ENCODE data around the gene RPH3AL. TPM values are rescaled to one million over a fixed set of nuclear protein-coding genes. Genes with fewer than 3 reads are reported as not detected.
"Not testable (repeated sequence)": the region's sequence is repeated elsewhere in the genome, so short reads cannot be mapped to it uniquely, and the experiment has no call there.

The RPH3AL gene
- total RNA-seq, 2 donors from 2014 or later, result 9.7 to 11.2 TPM

- DNase-seq (ENCODE audit: low spot score), result peak; percentile 24
- intact Hi-C loops (cut with DNase I), result no loop called here
These were observed 29.5 kb upstream of the RPH3AL start for GRCh38 chr17:381941-382643.

- no peak for DNase-seq (ENCODE audit: low spot score)
- intact Hi-C loops (cut with DNase I), result no loop called here
These were observed 28.9 kb upstream of the RPH3AL start for GRCh38 chr17:381516-381915.

- peak; percentile 53 for DNase-seq (ENCODE audit: low spot score)
These were observed 27.2 kb upstream of the RPH3AL start for GRCh38 chr17:379531-380465.

GRCh38 chr17:378068-378467 is 25.5 kb upstream of the RPH3AL start:
- intact Hi-C loops (cut with DNase I), result no loop called here
- DNase-seq (ENCODE audit: low spot score), result peak; percentile 11

More at GRCh38 chr17:379531-380465, 27.2 kb upstream of the RPH3AL start:
- intact Hi-C loops (cut with DNase I), result no loop called here

- intact Hi-C loops (cut with DNase I), result no loop called here
- DNase-seq (ENCODE audit: low spot score), result peak; percentile 81
These were observed 24.6 kb upstream of the RPH3AL start for GRCh38 chr17:376936-377863.

- intact Hi-C loops (cut with DNase I), result no loop called here
These were observed 21.1 kb upstream of the RPH3AL start for GRCh38 chr17:373613-374230.

GRCh38 chr17:372157-373152 is 19.8 kb upstream of the RPH3AL start:
- intact Hi-C loops (cut with DNase I), result no loop called here
- peak; percentile 58 for DNase-seq (ENCODE audit: low spot score)

More at GRCh38 chr17:373613-374230, 21.1 kb upstream of the RPH3AL start:
- DNase-seq (ENCODE audit: low spot score), result peak; percentile 84

- intact Hi-C loops (cut with DNase I), result no loop called here
- peak; percentile 55 for DNase-seq (ENCODE audit: low spot score)
These were observed 19.0 kb upstream of the RPH3AL start for GRCh38 chr17:371583-371982.

GRCh38 chr17:367656-368055 is 15.0 kb upstream of the RPH3AL start:
- peak; percentile 59 for DNase-seq (ENCODE audit: low spot score)
- intact Hi-C loops (cut with DNase I), result not testable (repeated sequence)

- intact Hi-C loops (cut with DNase I), result not testable (repeated sequence)
- DNase-seq (ENCODE audit: low spot score), result peak; percentile 69
These were observed 14.3 kb upstream of the RPH3AL start for GRCh38 chr17:366657-367615.

GRCh38 chr17:364766-365165 is 12.2 kb upstream of the RPH3AL start:
- DNase-seq (ENCODE audit: low spot score), result peak; percentile 58
- intact Hi-C loops (cut with DNase I), result no loop called here

- peak; percentile 45 for DNase-seq (ENCODE audit: low spot score)
- intact Hi-C loops (cut with DNase I), result no loop called here
These were observed 11.7 kb upstream of the RPH3AL start for GRCh38 chr17:364308-364707.

- peak; percentile 53 for DNase-seq (ENCODE audit: low spot score)
- intact Hi-C loops (cut with DNase I), result no loop called here
These were observed 10.1 kb upstream of the RPH3AL start for GRCh38 chr17:362721-363120.

- intact Hi-C loops (cut with DNase I), result no loop called here
These were observed 7.6 kb upstream of the RPH3AL start for GRCh38 chr17:360092-360750.

GRCh38 chr17:358491-359151 is 6.0 kb upstream of the RPH3AL start:
- DNase-seq (ENCODE audit: low spot score), result peak; percentile 42
- intact Hi-C loops (cut with DNase I), result loop anchor here in 1 of 2 donors (10.0 kb wide), 1 partner anchor 154 kb away; no protein-coding TSS in a partner anchor

More at GRCh38 chr17:360092-360750, 7.6 kb upstream of the RPH3AL start:
- peak; percentile 70 for DNase-seq (ENCODE audit: low spot score)

Measured in posterior vena cava (tissue), 2 donors.